SK-N-MC (cell line): ENCODE data around the gene ZNF575.

Experiments used
- EZH2 ChIP-seq: fragments of 200-600 bp; sonication (generic); IDR thresholded peaks from one replicate; pipeline ENCODE4 v1.6.1; 2017; ENCODE audit warnings: antibody characterized with exemption
- FOXP2 ChIP-seq: optimal IDR thresholded peaks from 2 replicates; pipeline ENCODE3; 2011; ENCODE audit warnings: mild to moderate bottlenecking, moderate library complexity; ENCODE audit not compliant: insufficient read depth; ENCODE audit errors: extremely low read length, control extremely low read depth
- POLR2AphosphoS5 ChIP-seq: IDR thresholded peaks from 2 replicates; pipeline ENCODE4 v1.6.1; 2012; ENCODE audit warnings: mild to moderate bottlenecking, low read depth, low read length, borderline replicate concordance

DNA sequence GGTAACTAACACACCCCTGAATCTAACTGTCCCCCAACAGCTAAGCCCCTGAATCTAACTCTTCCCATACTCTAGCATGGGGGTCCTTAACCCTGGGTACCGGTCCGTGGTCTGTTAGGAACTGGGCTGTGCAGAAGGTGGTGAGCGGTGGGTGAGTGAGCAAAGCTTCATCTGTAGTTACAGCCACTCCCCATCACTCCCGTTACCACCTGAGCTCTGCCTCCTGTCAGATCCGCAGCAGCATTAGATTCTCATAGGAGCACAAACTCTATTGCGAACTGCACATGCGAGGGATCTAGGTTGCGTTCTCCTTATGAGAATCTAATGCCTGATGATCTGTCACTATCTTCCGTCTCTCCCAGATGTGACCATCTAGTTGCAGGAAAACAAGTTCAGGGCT lies 22.3 kb upstream of the ZNF575 start:
- TF ChIP-seq POLR2AphosphoS5 (no peak), EZH2 (no peak), FOXP2 (no peak)
